NCI-H2196 treated with DMSO at 0.1 percent for 48 hours (cell line): ENCODE measurements around the gene GPBP1.
"Not testable (repeated sequence)": the region's sequence is repeated elsewhere in the genome, so short reads cannot be mapped to it uniquely, and the experiment has no call there.

ENCODE experiments used
- DNase-seq: peaks from one replicate; lab custom pipeline; 2025; ENCODE audit not compliant: unreplicated experiment; lab: John Stamatoyannopoulos, UW

Gene GPBP1, protein sequence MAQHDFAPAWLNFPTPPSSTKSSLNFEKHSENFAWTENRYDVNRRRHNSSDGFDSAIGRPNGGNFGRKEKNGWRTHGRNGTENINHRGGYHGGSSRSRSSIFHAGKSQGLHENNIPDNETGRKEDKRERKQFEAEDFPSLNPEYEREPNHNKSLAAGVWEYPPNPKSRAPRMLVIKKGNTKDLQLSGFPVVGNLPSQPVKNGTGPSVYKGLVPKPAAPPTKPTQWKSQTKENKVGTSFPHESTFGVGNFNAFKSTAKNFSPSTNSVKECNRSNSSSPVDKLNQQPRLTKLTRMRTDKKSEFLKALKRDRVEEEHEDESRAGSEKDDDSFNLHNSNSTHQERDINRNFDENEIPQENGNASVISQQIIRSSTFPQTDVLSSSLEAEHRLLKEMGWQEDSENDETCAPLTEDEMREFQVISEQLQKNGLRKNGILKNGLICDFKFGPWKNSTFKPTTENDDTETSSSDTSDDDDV

DNA sequence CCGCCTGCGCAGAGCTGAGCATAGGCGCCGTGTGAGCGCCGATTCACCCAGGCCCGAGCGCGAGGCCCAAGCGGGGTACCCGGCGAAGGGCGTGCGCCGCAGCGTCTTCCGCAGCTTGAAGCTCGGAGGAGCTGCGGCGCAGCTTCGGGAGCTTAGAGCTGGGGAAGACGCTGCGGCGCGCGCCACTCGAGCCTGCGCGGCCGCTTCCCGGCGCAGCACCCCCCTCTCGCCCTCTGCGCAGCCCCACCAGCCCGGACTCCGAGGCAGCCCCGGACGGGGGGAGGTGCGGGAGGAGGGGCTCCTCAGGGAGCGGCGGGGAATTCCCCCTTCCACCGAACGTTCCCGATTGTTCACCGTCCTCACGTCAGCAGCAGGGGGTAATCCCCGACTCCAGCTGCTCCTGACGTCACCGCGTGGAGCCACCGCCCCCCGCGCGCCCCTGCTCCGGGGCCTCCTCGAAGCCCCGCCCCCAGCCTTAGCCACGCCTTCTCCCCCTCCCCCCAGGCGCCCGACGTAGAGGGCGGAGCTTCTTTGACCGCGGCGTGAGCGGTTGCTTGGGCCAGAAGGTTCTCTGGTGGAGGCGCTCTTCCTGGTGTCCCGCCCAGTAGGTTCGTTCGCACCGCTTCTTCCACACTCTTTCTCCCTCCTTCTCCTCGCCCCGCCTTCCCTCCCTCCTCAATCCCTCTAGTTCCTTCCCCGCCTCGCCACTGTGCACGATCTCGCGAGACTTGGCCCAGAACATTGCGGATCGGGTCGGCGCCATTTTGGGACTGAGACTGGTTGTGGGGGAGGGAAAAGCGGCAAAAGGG lies at the start of gene GPBP1:
TSS of gene GPBP1 (plus strand) at position 741 of the 809 bp plus-strand sequence. CDS start 40,072 bp downstream, outside the sequence.
- peak; percentile 88 for DNase-seq

DNA sequence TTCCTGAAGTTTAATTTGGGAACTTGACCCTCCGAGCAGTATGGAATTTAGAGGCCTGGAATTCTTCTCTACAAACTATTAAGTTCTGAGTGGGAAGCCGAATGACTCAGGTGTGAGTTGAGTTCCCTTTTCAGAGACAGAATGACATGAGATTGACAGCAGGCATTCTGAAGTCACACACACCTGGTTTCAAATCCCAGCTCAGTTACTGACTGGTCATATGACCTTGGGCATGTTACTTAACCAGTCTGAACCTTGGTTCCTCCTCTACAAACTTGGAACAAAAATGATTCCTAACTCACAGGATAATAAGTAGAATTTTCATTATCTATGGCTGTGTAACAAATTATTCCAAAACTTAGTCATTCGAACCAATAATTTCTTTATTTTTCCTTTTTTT lies 45.5 kb upstream of the GPBP1 start:
- DNase-seq: no peak

DNA sequence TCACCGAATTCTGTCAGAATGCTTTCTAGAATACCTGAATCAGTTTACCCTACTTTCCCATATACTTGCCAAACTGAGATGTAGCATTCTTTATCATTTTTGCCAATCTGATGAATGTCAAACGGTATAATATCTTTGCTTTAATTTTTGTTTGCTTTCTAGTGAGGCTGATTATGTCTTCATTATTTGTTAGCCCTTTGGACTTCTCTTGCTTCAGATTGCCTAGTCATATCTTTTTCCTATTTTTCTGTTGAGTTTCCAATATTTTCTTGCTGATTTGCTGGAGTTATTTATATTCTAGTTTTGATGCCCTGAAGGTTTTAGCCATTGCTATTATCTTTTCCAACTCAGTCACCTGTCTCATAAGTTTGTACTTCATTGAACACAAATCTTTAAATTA lies 40.3 kb upstream of the GPBP1 start:
- no peak for DNase-seq

DNA sequence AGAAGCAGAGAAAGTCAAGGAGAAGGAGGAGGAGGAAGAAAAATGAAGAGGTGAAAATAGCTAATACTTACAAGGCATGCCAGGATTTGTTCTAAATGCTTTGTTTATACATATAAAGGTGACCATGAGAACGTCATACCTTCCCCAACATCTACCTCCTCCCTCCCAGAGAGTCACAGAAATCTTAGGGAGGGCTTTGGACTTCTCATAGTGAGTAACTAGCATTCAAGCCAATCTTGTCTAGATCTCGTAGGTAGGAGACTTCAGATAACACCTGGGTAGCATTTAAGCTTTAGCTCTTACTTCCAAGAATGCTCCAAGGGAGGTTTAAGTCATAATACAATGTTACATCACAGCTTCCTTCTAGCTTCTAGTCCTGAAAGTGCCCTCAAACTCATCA lies 36.5 kb upstream of the GPBP1 start:
- no peak for DNase-seq

DNA sequence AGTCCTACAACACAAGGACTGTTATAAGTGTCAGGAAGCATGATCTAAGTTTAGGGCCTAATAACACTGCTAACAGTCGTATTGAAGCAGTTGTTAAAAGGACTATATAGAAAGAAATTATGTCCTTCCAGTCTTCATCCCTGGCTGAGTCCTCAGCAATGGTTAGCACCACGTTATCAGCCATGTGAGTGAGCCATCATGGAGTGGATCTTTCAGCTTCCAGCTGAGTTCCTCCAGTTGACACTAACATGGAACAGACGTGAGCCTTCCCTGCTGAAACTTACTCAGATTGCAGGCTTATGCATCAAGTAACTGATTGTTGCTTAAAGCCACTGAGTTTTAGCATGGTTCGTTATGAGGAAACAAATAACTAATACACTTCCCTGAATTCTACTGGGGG lies 21.5 kb upstream of the GPBP1 start:
- no peak for DNase-seq

DNA sequence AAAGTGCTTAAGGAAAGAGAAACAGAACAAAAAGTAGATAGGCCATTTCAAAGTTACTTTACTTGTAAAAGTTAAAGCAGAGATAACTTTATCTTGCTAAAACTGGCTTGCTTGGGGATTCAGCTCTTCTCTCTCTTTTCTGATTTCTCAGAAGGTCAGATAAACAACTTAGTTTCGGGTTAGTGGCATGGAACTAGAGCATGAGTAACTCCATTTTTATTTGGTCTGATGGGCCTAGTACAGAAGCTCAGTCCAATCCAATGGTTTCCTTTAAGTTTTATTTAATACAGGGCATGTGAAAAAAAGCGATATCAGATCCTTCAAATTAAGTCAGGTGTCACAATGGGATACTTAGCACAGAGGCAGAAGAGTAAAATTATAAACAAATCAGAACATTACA lies 18.8 kb upstream of the GPBP1 start:
- DNase-seq: no peak

DNA sequence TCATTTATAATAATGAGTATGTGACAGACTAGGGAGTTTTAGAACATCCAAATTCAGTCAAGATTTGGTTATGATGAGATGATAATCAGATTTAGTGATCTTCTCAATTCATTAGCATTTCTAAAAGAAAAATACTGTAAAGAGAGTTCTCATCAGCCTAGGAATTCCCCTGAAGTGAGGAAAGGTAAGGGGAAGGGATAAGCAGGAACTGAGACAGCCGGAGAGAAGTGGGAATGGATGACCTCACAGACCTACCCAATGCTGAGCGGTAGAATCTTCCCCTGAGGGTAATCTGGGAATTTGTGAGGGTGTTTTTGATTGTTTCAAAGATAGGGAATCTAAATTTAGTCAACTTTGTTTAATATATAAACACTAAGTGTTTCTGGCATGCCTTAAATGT lies 16.7 kb upstream of the GPBP1 start:
- no peak for DNase-seq

DNA sequence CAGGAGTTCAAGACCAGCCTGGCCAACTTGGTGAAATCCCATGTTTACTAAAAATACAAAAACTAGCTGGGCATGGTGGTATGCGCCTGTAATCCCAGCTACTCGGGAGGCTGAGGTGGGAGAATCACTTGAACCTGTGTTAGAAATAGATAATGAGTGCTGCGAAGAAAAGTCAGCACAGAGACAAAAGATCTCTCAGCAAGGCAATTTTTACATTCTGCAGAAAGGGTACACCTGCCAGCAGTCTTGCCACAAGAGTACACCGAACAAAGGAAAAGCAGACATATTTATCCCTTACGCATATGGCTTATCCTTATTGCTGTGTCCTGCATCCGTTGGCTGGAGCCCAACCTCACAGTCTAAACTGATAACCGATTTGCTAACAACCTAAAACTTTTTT lies 16.2 kb upstream of the GPBP1 start:
- DNase-seq: no peak

DNA sequence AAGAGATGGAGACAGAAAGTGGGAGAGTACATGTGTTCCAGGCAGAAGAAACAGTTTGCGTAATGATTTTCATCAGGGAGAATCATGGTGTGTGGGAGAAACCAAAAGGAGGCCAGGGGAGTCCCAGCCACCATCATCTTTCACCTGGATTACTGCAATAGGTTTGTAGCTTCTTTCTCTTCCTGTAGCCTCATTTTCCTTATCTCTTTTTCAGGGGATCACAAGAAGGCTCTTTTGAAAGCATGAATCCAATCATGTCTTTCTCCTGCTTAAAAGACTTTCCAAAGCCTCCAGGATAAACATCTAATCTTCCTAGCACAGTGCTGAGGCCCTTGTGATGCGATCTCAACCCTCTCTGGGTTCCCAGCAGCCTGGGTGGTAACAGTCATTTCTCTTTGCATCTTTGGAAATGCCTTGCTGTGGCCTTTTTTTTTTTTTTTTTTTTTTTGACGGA lies 10.3 kb upstream of the GPBP1 start:
- no peak for DNase-seq

DNA sequence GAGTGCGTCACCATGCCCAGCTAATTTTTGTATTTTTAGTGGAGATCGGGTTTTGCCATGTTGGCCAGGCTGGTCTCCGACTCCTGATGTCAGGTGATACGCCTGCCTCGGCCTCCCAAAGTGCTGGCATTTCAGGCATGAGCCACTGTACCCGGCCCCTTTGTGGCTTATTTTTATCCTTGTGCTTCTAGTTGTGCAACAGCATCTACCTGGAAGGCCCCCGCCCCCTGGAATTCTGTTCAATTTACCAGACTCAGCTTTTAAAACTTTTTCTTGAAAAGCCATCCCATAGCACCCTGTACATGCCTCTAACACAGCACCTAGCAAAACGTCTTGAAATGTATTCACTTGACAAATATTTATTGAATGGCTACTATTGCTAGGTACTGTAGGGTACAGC lies 9.7 kb upstream of the GPBP1 start:
- DNase-seq: no peak

DNA sequence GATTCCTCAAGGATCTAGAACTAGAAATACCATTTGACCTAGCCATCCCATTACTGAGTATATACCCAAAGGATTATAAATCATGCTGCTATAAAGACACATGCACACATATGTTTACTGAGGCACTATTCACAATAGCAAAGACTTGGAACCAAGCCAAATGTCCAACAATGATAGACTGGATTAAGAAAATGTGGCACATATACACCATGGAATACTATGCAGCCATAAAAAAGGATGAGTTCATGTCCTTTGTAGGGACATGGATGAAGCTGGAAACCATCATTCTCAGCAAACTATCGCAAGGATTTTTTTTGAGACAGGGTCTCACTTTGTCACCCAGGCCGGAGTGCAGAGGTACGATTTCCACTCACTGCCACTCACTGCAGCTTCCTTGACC lies 8.7 kb upstream of the GPBP1 start:
- DNase-seq: not testable (repeated sequence)

DNA sequence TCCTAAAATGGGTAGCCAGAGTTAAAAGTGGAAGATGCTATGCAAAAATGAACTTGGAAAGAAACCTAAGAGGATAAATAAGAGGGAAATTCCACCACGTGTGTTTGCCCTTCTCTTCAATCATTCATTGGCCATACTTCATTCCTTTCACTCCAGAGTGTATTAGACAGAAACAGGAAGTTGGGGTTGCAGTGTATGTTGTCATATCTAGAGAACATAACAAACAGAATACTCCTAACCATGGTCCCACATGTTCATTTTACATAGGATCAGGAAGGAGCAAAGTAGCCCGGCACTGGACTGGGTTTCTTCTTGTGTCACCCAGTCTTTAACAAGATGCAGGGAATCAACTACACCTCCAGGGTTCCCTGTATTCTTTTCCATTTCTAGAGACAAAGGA lies 7.6 kb upstream of the GPBP1 start:
- no peak for DNase-seq

DNA sequence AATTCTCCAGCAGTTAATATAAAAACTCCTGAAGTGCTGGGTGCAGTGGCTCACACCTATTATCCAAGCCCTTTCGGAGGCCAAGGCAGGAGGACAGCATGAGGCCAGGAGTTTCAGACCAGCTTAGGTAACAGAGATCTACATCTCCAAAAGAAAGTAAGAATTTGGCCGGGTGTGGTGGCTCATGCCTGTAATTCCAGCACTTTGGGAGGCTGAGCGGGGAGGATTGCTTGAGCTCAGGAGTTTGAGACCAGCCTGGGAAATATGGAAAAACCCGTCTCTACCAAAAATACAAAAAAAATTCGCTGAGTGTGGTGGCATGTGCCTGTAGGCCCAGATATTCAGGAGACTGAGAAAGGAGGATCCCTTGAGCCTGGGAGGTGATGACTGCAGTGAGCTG lies 6.7 kb upstream of the GPBP1 start:
- DNase-seq: no peak

DNA sequence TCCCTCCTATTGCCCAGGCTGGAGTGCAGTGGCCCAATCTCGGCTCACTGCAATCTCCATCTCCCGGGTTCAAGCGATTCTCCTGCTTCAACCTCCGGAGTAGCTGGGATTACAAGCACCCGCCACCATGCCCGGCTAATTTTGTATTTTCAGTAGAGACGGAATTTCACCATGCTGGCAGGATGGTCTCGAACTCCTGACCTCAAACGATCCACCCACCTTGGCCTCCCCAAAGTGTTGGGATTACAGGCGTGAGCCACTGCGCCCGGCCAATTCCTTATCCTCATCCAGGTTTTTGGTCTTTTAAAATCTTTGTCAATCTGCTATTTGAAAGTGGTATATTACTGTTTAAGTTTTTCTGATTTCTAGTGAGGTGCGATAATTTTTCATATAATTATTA lies 3.7 kb upstream of the GPBP1 start:
- DNase-seq: not testable (repeated sequence)

DNA sequence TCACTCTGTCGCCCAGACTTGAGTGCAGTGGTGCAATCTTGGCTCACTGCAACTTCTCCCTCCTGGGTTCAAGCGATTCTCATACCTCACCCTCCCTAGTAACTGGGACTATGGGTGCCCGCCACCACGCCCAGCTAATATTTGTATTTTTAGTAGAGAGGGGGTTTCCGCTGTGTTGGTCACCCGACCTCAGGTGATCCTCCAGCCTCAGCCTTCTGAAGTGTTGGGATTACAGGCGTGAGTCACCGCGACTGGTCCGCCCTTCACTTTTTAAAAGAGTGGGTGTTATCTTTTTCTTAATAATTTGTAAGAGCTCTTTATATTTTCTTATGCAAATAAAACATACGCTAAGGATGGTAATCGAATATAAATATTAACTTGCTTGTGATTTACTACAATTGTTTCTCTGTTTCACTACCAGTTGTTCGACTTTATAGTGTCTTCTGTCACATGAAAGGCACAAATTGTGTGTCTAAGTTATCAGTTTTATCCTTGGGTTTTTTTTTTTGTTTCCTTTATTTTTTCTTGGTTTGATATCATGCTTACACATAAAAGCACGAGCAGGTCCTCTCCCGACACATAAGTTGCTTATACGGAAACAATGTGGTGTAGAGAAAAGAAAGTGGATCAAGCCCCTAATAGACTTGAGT lies 1.9 kb upstream of the GPBP1 start:
- DNase-seq: no peak

DNA sequence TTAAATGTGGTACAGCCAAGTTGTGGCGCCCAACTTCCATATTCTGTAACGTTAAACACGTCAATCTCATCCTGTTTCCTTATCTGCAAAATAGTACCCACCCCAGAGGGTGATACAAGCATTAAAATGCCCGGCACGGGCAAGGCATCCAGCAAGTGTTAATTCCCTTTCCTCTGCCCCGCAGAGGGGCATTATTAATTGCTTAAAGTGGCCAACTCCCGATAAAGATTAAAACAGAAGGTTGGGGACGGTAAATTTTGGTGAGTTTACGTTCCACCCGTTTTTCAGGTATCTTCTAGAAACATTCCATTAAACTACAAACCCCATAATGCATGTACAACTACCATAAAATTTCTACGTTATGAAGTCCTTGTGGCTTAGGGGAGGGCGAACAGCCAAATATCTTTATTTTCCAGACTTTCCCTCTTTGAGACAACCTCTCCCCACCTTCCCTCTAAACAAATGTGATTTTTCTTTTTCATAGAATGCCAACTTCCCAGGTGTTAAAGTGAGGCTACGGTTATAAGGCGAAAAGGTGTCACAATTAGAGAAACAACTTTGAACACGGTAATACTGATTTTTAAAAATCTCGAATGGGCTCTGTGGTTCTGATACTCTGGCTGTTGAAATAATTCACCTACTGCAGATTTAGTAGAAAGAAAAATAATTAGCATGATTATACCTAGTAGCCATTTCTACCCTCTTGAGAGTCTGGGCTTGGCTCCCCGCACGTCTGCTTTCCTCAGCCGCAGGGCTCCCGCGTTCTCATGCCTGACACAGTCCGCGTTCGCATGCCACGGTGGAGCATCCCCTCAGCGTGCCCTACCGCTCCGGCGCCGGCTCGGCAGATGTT lies 1.2 kb upstream of the GPBP1 start:
- DNase-seq: no peak

DNA sequence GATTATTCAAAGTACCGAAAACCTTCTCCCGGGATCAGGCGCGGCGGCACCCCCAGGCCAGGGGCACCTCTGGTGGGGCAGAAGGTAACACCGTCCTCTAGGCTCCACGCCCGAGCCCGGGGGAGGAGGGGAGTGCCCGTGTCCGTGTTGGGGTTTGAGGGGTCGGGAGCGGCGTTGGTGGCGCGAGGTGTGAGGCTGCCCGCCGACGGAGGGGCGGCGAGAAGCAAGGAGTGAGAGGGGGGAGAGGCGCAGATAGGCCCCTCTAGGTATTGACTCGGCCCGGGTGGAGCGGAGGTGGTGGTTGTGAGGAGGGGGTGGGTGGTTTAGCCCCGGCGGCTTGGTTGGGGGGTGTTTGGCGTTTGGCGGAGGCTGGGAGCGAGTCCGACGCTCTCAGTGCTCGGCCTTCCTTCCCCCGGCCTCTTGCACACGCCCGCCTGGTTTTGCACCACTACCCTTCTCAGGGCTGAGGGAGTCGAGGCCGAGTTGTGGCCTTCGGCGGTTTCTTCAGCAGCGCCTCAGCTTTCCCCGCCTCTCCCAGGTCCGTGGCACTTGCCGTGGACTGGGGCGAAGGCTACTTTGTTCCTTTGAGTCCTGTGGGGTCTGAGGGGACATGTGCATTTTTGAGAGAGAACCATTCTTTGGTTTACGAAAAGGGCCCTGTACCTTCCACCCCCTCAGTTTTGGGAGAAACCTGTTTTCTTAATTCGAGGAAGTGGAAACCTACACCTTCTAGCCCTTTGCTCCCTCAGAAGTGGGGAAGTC lies 450 bp downstream of the GPBP1 start:
- no peak for DNase-seq

DNA sequence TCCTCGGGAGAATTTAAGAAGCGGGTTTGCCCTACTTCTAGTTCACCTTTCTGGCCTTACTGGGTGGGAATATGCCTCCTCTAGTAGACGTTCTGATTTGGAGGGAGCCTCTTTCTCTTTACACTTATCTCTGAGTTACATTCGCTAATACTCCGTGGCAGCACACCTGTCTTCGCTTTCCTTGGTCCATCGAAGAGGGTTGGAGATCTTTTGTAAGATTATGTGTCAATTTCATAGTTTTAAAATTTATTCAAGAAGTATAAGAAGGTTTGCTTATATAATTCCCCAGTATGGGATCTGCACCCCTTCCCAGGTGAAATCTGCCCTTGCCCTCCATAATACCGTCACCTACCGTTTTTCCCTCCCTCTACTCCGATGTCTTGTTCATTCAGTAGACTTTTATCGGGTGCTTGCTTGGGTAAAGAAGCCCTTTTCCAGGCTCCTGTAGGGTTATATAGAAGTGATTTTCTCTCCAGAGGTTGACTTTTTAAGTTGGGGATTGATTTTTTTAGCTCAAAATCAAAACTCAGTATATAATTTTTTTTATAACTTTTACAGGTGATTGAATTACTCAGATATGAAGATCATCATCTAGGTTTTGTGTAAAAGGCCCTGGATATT lies 1.1 kb downstream of the GPBP1 start:
- DNase-seq: no peak

DNA sequence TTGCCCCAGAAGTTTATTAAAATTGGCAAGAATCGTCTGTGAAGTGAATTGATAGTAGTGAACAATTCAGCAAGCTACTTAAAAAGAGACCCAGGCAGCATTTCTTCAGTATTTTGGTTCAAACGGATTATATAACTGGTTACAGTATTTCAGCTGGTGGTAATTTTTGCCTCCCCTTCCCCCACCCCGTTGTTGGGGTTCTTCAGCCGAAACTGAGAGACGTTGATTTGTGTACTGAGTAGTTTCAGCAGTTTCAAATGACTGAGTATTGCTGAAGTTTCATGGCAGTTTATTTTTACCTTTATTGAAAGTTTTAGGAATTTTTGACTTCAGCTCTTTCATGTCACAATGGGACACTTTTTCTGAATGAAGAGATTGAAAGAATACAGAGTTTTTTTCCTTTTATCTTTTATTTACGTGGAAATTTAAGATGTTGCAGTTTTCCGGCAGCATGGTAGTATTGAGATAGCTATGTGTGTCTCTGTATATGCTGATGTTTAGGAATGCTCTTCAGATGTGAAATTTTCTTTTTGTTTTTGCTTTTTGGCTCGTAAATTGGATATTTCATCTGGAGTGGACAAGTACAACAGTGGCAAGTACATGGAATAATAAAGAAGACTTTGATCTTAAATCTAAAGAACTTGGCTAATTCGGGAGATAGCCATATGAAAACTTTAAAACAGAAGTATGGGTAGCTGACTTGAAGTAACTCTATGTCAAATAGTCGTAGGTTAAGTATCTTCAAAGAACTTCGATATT lies 1.9 kb downstream of the GPBP1 start:
- no peak for DNase-seq
